ENCODE measurements around the gene RBMS1.

RBMS1 gene

GRCh38 chr2:160295519-160296207, 197.9 kb downstream of the RBMS1 start:
- no peak for DNase-seq

DNA sequence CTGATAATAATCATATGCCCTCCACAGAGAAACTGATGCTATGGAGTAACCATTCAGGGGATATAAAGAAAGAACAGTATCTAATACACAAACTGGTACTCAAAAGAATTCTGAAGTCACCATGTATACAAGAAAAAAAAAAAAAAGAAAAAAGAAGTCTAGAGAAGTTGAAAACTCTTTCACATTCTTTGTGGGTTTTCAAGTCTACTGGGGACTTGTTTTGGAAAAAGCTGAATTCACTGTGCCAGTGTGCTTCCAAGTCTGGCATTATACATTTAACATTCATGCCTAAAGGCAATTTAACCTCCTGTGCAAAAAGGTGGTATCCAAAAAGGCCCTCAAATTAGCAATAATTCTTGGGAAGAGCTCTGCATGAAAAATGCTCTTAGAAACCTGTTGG, 198.7 kb downstream of the RBMS1 start:
- no peak for DNase-seq

GRCh38 chr2:160294339-160294803, 199.2 kb downstream of the RBMS1 start:
- peak; percentile 95 for DNase-seq

GRCh38 chr2:160293391-160294091, 200.1 kb downstream of the RBMS1 start:
- peak; percentile 96 for DNase-seq

GRCh38 chr2:160292225-160292624, 201.4 kb downstream of the RBMS1 start:
- DNase-seq, result peak; percentile 40

DNA sequence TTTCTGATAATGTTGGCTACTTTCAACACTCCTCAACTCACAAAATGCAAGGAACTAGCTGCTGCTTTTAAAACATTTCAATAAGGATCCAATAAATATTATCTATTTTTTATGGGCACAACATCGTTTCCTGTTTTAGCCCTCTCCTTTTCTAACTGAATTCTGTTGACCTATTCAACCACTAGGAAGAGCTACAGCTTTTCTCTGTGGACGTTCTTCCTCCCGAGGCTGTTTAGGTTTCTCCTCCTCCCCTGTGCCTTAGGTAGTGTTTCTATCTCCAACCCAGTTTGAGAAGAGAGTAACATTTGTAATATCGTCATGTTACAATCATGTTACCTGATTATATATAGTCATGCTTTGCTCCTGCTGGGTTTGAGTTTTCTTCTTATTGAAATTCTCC, 202.2 kb downstream of the RBMS1 start:
- DNase-seq, result no peak

DNA sequence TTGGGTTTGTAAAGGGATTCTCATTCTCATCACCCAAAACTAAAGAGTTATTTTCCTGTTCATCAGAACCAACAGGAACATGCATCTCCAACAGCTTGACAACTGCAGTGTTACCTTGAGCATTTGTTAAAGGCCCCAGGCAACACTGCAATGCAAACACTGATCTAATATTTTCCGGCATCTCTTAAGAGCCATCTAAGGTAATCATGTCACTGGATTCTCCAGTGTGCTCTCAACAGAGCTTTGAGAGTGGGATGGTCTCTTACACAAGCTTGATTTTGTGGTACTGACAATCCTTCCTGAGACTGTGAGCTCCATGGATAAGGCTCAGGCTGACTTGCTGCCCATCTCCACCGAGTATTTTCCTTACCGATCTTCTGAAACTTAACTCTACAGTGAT, 203.0 kb downstream of the RBMS1 start:
- DNase-seq, result no peak

DNA sequence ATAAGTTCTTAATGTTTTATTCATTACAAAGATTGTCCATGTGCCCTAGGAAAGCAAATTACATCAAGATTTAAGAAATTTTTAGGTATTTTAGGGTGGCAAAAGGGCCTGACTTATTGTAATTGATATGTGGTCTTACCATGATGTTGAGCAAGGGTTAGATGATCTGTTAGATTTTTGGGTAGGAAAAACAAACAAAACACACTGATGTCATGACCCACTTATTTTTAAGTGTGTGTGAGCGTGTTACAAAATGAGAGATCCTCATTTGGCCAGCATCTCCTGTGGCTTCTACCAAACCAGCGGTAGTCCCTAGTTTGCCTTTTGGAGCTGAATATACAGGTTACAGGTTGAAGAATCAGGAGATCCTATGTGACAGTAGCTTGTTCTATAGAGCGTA, 203.8 kb downstream of the RBMS1 start:
- DNase-seq, result no peak

DNA sequence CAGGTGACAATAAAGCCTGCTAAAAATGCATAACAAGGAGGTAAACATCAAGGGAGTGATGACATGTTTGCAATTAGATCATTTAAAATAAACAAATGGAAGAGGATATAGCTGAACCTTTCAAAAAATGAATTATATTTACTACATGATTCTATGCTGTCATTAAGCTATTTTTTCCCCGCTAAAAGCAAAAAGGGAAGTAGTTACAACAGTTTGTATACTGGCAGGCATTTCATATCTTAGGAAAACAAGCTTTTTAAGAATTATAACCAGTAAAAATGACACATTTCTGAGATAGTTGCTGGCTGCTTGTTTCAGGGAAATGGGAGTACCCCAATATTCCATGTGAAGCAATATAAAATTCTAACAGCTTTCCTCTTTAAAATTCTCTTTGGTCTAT, 204.5 kb downstream of the RBMS1 start:
- no peak for DNase-seq

DNA sequence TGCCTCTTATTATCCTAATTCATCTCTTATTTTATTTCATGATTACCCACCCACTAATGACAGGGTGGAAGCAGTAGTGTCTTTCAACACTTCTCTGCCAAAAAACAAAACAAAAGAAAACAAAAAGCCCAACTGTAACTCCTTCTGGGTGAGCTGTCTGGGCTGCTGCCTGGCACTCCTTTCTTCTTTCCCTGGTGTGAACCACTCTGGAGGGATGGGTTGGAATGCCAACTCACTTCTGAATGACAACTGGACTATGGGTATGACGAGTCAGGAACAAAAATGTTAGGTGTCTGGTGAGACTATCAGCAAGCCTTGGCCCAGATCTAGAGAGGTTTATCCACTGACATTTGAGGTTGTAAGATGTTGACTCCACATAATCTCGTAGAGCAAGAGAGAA, 205.3 kb downstream of the RBMS1 start:
- DNase-seq, result no peak

DNA sequence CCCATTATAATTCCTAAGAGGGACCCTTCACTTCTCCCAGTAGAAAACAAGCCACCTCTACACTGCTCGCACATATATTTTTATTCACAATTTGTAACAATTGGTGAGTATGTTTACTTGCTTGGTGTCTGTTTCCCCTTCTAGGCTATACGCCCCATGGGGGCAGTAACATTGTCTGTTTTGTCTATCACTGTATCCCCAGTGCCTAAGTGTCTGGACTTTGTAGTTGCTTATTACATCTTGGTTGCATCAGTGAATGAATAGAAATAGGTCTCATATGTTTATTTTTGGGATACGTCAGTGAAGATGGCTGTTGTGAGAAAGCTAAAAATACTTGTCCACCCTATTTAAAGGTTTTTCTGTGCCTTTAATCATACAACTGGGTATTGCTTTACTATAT, 206.1 kb downstream of the RBMS1 start:
- DNase-seq, result no peak

- DNase-seq, result no peak
These were observed 207.1 kb downstream of the RBMS1 start for GRCh38 chr2:160286551-160286950.

- no peak for DNase-seq
These were observed 209.9 kb downstream of the RBMS1 start for GRCh38 chr2:160283675-160284074.

DNA sequence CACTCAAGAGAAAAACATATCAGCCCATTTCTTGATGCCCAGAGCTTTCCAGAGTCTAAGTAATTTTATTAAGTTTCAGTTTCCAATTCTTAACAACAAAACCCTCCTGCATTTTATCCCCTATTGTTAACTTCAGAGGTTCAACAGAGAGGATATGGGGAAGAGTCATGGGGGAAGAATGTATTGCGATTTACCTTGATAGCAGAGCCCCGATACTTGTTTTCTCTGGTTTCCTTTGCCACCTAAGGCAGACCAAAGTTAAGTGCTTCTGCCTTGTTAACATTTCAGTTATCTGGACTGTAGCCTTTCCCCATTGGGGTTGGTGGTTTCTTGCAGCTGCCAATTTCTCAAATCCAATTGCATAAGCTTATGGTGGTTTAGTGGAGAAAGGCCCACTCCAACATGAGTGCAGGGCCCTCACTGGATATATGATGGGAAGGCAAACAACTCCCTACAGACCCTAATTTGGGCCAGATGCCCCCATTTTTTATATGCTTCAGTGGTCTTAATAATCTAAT, 211.5 kb downstream of the RBMS1 start:
- no peak for DNase-seq

DNA sequence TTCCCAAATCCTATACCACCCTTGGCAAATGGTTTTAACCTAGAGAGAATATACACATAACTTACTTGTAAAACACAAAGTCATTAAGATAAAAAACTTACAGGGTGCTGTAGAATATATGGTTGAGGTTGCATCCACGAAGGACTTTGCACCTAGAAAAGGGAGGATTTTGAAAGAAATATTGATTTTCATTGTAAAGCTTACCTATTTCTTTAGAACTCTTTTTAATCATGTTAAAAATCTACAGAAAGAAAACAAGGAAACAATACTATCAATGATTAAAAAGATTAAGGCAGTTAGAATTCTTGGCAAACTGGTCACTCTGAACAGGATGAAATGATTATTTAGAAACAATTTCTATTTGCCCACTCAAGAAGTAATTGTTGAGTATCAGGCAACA, 212.4 kb downstream of the RBMS1 start:
- DNase-seq, result no peak

- peak; percentile 79 for DNase-seq
These were observed 213.7 kb downstream of the RBMS1 start for GRCh38 chr2:160279813-160280465.

DNA sequence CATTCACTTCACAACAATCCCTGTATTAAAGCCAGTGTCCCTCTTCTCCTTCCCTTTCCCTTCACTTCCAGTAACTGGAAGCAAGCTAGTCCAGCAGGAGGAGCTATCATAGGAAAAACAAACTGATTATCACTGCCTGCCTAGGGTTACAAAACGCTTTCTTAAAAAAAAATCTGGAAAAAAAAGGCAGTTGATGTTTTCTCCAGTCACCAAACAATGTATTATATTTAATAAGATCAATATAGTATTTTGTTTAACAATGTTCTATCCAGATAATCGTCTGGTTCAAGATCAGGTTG, 214.8 kb downstream of the RBMS1 start:
- peak; percentile 34 for DNase-seq

- DNase-seq, result no peak
These were observed 215.3 kb downstream of the RBMS1 start for GRCh38 chr2:160278101-160278878.

DNA sequence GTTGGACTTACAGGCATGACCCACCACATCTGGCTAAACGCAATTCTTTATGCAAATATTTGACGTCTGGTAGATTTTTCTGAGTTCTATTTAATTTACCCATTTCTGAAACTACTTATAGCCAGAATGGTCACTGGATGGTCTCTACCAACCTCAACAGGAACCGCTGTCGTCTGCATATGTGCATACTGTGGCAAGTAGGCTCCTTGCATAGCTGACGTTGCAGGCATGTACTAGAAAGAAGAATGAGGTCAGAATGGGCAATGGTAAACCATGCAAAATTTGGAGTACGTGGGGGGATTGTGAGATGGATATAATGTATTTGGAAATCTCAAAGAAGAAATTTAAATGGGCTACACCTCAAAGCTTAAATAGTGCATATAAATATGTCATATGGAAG, 216.5 kb downstream of the RBMS1 start:
- DNase-seq, result no peak

GRCh38 chr2:160275656-160276055, 218.0 kb downstream of the RBMS1 start:
- no peak for DNase-seq

GRCh38 chr2:160271171-160272086, 222.2 kb downstream of the RBMS1 start:
- DNase-seq, result no peak

DNA sequence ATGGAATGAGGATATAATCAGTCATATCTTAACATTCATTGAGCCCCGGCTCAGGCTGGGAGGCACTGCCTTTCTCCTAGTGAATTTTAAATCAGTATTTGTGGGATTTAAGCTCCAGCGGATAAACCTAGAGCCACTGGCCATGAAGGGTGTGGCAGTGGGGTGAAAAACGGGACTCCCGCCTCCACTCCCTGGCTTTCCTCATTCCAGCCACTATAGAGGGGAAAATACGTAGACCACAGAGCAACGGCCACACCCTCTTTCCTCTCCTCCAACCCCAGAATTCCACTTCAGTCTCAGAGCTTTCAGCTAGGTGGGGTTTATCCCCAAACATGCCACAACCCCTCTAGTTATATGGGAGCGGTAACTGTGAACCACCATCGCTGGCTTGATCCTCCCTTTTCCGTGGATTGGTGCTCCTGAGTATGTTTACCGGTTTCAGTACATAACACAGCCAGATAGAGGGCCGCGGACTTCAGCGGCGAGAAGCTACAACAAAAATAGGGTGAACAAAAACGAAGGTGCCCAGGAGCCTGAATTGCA, 223.0 kb downstream of the RBMS1 start:
- peak; percentile 77 for DNase-seq

All from fibroblast of skin of right biceps (primary cell).